Activated CD4-positive, CD25-positive, alpha-beta regulatory T cell treated with anti-CD3 and anti-CD28 coated beads, Interleukin-2, amount 50 U/mL, for 16 hours (primary cell): ENCODE data around the gene ZC3H18.
A peak's percentile ranks its signal among the peaks of the same experiment; 100 is the strongest.

Experiments used
- DNase-seq: peaks from one replicate; pipeline ENCODE4 v3.0.0-alpha.2; 2020; ENCODE audit warnings: low read depth, low spot score

The ZC3H18 gene

DNA sequence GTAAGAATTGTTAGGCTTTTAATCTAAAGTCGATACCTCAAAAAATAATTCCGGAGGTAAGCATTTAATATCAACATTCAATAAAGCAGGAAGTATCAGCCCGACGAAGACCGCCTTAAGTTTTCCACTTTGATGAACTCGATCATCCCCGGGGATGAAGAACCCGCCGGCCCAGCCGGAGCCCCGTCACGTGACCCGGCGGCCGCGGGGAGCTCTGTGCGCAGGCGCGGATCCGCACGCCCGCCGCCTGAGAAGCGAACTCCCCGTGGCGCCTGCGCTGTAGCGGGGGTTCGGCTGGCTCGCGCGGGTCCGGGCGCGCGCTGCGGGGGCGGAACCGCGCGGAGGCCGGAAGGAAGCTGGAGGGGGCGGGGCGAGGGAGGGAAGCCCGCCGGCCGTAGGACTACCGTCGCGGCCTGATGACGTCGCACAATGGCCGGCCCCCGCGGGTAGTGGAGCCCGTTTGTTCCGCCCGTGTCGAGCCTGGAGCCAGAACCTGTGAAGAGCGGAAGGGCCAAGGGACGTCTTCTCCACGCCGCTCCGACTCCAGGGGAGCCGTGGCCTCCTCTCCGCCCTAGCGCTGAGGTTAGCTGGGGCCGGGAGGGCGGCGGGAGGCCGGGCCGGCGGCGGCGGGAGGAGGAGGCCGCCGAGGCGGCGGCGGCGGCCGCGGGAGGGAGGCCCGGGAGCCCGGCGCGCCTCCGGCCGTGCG, at the start of gene ZC3H18:
Gene ZC3H18, plus strand, starts transcription at position 419 of the 706 bp plus-strand sequence. CDS start 6,721 bp downstream, outside the sequence.
- DNase-seq: peak; percentile 96

- DNase-seq: no peak
These were observed 48.5 kb upstream of the ZC3H18 start for GRCh38 chr16:88521674-88522073.

- no peak for DNase-seq
These were observed 47.8 kb upstream of the ZC3H18 start for GRCh38 chr16:88522276-88522949.

DNA sequence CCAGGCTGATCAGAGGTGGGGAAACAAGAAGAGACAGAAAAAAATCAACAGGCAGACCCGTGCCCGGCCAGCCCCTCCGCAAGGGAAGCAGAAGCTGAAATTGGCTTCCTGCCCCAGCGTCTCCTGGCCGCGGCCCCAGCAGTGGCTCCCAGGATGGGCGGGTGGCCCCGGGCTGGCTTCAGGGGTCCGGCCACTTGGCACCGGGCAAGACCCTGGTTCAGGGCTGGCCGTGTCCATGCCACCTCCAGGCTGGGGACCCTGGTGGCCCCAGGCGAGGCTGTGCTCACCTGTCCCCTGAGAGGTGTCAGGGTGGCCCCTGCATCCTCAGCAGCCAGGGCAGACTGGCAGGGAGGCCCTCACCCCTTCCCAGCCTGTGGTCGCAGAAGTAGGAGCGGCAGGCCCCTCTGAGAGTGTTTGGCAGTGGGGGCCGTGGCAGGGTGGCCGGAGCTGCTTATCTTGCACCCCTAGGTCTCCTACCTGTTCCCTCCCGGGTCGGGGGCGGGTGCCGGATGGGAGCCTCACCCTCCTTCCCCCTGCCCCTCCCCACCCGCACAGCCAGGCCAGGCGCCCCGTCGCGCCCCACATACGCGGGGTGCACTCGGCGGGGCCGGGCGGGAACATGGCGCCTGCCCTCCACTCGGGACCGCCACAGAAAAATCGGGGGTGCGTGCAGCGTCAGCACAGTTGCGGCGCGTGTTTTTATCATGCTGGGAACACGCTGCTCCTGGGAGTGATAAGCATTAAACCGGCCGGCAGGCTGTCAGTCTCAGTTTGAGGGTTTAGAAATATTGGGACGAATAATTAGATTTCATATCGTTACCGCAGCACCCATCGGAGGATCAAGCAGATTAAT, 46.7 kb upstream of the ZC3H18 start:
- no peak for DNase-seq

DNA sequence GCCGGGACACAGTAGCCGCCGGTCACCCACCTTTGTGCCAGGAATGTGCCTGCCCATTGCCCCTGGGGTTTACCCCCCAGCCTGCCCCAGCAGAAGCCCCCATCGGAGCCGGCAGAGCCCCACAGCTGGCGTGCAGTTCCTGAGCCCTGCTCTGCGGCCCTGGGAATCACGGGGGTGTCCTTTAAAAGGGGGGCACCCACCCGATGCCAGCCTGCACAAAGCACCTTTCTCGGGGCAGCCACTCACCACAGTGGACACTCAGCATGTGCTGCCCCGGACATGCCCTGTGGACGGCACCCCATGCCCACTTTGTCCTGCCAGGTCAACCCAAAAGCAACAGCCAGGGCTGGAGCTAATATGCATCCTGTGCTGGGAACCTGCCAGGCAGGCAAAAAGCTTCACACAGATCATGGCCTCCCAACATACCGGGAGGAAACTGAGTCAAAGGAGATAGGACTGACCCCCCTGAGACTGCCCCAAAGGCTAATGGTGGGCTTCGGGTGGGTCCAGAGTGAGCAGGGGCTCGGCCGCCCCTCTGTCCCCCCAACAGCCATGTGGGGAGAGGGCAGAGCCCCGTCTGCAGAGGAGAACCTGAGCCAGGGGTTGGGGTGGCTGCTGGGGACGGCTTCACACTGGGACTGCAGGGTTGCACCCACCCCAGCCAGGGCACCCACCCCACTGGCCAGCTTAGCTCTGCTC, 45.8 kb upstream of the ZC3H18 start:
- DNase-seq: no peak

DNA sequence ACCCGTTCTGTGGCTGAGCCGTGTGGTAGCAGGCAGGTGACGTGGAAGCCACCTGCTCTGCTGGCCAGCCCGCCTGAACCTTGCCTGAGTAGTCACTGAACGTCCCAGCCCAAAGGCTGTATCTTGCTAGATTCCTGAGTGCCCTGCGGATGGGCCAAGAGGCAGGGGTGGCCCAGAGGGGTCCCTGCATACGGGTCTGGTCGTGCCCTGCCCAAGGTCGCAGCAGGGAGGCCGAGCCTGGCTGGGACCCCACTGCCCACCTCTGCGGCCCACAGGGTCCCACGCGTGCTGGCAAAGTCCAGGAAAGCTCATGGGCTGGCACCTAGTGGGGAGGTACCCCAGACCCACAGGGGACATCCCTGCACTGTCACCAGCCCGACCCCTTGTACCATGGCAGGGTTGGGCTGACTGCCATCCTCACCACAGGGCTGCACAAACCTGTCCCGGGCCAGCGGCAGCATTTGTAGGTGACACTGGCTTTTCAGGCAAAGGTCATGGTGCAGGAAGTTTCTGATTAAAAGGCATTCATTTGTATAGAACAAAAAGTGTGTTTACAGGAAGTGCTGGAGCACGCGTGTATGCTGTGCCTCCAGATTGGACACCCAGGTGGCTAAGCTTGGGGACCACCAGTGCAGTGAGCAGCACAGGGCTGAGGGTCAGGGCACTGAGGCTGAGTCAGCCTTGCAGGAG, 45.1 kb upstream of the ZC3H18 start:
- DNase-seq: no peak

- DNase-seq: no peak
These were observed 44.6 kb upstream of the ZC3H18 start for GRCh38 chr16:88525663-88525990.

DNA sequence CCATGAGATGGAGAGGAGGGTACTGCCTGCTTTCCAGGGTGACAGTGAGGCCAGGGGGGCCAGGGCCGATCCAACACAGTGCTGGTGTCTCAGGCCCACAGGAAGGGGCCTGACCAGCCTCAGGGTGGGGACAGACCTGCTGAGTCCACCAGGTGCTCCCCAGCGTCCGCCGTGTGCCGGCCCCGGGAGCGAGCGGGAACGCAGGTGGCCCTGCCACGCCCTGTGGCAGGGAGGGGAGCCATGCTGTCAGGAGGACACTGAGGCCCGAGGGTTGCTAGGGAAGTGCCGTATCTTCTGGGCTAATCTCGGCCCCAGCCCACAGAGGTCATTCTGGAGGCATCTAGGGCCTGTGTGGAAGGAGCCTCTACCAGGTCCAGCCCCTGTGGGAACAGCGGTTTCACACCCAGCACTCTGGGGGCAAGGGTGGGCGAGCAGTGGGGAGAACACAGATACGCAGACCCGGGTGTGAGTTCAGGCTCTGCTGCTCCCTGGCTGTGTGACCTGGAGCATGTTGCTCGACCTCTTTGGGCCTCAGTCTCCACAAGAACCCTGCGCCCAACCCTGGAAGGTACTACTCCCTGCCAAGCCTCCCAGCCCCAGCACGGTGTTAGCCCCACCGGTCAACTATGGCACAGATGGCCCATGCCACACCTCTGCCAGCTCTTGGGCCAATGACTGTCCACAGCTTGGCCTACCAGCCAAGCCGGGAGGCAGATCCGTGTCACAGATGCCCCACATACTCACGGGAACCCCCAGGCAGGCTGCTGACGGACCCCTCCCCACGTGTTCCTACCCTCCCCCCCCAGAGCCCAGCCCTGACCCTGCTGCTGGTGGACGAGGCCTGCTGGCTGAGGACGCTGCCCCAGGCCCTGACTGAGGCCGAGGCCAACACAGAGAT, 43.9 kb upstream of the ZC3H18 start:
- no peak for DNase-seq

DNA sequence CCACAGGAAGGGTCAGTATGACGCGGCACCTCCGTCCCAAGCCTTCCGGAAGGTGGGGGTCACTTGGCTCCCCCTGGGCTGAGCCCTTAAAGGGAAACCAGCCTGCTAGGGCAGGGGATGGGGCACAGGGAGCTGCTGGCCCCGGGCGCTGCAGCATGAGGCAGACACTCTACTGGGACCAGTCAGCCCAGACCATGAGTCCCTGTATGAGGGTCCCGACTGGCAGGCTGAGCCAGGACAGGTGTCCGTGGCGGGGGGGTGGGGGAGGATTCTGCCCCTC, 43.4 kb upstream of the ZC3H18 start:
- DNase-seq: no peak

DNA sequence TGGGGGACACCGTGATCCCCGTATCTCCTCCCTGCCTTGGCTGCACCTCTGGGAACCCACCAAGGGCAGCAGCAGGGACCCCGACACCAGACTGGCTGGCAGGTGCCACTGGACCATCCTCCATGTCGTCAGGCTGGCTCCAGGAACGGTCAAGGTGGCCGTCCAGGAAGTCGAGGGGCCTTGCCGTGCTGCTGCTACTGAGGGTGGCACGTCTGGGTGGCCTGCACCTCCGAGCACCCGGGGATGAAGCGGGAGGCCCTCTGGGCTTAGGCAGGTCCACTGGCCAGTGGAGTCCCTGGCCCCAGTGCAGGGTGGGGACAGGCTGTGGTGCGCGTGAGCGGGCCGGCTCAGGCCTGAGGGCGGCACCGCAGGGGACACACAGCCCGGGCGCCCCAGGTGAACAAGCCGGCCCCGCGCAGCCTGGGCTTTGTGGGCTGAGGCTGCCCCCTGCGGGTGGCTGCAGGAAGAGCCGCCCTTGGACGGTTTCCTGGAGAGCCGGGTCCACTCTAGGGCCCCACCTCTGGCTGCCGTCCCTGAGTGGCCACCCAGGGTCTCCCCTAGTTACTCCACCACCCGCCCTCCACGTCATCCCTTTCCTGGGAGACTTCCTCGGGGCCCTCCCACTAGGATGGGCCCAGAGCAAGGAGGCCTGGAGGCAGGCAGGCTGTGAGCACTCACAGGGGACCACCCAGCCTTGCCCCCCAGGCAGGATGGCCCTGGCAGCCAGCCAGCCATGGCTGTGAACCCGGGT, 42.8 kb upstream of the ZC3H18 start:
- DNase-seq: peak; percentile 26

GRCh38 chr16:88527937-88528743, 42.1 kb upstream of the ZC3H18 start:
- no peak for DNase-seq

GRCh38 chr16:88528902-88529318, 41.3 kb upstream of the ZC3H18 start:
- DNase-seq: no peak

GRCh38 chr16:88529596-88529995, 40.6 kb upstream of the ZC3H18 start:
- DNase-seq: no peak

GRCh38 chr16:88530051-88530857, 39.9 kb upstream of the ZC3H18 start:
- no peak for DNase-seq

DNA sequence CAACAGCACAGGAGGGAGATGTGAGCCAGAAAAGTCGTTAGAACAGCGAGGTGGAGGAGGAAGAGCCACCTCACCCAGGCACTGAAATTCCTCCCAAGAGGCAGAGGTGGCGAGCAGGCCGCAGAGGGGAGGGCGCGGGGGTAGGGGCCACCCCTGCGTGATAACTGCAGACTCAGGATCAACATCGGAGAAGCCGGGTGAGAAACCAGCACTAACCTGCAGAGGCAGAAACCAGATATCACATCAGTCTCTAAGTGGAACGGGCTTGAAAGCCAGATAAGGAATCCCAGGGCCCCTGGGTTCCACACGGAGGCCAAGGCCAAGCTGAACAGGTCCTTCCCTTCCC, 39.4 kb upstream of the ZC3H18 start:
- DNase-seq: no peak

DNA sequence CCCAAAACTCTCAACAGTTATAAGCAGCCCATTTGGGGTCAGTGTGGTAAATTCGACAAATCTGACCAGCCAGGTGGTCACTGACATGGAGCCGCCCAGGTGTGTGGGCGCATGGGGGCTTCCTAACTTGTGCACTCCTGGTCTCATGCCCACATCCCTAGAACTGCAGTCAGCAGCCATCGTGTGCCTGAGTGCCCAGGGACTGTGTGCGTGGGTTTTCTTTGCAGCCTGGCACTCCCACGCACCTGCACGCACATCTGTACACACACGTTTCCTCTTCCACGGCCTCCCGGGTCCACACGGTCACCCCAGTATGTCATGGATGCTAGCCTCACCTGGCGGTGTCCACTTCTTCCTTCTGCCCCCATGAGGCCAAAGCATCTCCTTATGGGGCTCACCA, 38.9 kb upstream of the ZC3H18 start:
- DNase-seq: no peak

- DNase-seq: no peak
These were observed 38.2 kb upstream of the ZC3H18 start for GRCh38 chr16:88531931-88532433.
